Esophagus squamous epithelium (tissue), 4 donors: Measurements from ENCODE around the gene CLMP.

Experiments
- POLR2A ChIP-seq, 4 donors: fragments of 450-650 bp; IDR thresholded peaks; one replicate each; pipeline ENCODE4 v1.6.1; 2017; ENCODE audit warnings: antibody characterized with exemption in 4 of 4, mild to moderate bottlenecking in 4 of 4, moderate library complexity in 3 of 4
- TF ChIP-seq, protein P1 (sequence below), 6 experiments: fragments of 450-650 bp in 4 of 6; fragments of 200-600 bp in 2 of 6; sonication (generic) in 2 of 6; IDR thresholded peaks; one replicate each; pipeline ENCODE4 v1.5.1; 2016 to 2019; ENCODE audit warnings: antibody characterized with exemption in 6 of 6, mild to moderate bottlenecking in 4 of 6, moderate library complexity in 4 of 6

DNA sequence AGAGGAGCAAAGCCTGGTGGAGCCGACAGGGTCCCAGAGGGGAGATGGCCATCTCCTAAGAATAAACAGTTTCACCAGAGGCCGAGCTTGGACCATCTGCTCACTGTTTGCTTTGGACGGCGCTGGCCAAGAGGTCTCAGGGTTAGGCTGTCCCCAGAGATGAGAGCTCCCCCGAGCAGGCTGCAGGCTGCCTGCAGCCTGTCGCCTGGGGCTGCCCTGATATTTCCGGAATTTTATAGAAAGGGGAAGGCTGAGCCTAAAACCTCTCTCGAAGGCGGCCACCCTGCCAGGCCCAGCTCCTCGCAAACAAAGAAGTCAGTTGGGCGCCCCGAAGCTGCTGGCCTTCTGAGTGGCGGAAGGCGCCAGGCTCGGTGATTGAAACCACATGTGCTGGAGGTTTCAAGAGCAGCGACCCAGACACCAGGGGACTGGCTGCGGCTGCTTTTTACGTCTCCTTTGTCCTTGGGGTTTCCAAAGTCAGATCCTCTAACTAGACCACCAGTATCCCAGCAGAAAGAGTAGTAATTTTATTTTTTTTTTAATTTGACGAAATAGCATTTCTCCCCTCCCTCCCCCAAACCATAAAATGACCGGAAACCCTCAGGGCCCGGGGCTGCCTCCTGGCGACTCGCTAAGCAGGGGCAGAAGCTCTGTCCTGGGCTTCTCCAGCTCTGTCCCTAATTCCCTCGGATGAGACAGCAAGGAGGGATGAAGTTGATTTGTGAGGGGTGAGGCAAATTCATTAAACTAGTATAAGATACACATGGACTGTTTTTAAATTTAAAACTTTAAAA lies 57.4 kb downstream of the CLMP start:
- TF ChIP-seq, protein P1, sequence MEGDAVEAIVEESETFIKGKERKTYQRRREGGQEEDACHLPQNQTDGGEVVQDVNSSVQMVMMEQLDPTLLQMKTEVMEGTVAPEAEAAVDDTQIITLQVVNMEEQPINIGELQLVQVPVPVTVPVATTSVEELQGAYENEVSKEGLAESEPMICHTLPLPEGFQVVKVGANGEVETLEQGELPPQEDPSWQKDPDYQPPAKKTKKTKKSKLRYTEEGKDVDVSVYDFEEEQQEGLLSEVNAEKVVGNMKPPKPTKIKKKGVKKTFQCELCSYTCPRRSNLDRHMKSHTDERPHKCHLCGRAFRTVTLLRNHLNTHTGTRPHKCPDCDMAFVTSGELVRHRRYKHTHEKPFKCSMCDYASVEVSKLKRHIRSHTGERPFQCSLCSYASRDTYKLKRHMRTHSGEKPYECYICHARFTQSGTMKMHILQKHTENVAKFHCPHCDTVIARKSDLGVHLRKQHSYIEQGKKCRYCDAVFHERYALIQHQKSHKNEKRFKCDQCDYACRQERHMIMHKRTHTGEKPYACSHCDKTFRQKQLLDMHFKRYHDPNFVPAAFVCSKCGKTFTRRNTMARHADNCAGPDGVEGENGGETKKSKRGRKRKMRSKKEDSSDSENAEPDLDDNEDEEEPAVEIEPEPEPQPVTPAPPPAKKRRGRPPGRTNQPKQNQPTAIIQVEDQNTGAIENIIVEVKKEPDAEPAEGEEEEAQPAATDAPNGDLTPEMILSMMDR (IDR thresholded peaks at IDR 0.05): no peak
- TF ChIP-seq POLR2A (IDR thresholded peaks at IDR 0.05): no peak
